Stimulated activated CD8-positive, alpha-beta memory T cell treated with anti-CD3 and anti-CD28 coated beads, Interleukin-2, amount 100 ng/mL, for 1 hour (primary cell): ENCODE data around the gene LAMA5.

Experiments used
- DNase-seq, 2 donors: peaks; one replicate each; pipeline ENCODE4 v3.0.0-alpha.2; 2020; ENCODE audit warnings: low read depth in 2 of 2

Gene LAMA5

GRCh38 chr20:62287759-62288534 is 79.2 kb downstream of the LAMA5 start:
- DNase-seq = no peak

- DNase-seq = no peak
Measured at GRCh38 chr20:62287129-62287528, 80.0 kb downstream of the LAMA5 start.

GRCh38 chr20:62286493-62287064 is 80.5 kb downstream of the LAMA5 start:
- DNase-seq = no peak

- no peak for DNase-seq
Measured at GRCh38 chr20:62285722-62286121, 81.4 kb downstream of the LAMA5 start.

- DNase-seq = no peak
Measured at GRCh38 chr20:62285151-62285550, 82.0 kb downstream of the LAMA5 start.

GRCh38 chr20:62284448-62284847 is 82.7 kb downstream of the LAMA5 start:
- DNase-seq = no peak

GRCh38 chr20:62282877-62283503 is 84.1 kb downstream of the LAMA5 start:
- DNase-seq = no peak

- no peak for DNase-seq
Measured at GRCh38 chr20:62282103-62282502, 85.0 kb downstream of the LAMA5 start.

GRCh38 chr20:62281161-62281933 is 85.8 kb downstream of the LAMA5 start:
- no peak for DNase-seq

- no peak for DNase-seq
Measured at GRCh38 chr20:62280303-62280702, 86.8 kb downstream of the LAMA5 start.

- DNase-seq = no peak
Measured at GRCh38 chr20:62277253-62277652, 89.9 kb downstream of the LAMA5 start.

GRCh38 chr20:62276439-62276838 is 90.7 kb downstream of the LAMA5 start:
- DNase-seq = no peak

GRCh38 chr20:62275219-62275618 is 91.9 kb downstream of the LAMA5 start:
- no peak for DNase-seq

GRCh38 chr20:62274332-62274950 is 92.7 kb downstream of the LAMA5 start:
- no peak for DNase-seq

- no peak for DNase-seq
Measured at GRCh38 chr20:62273416-62273815, 93.7 kb downstream of the LAMA5 start.

GRCh38 chr20:62272200-62272599 is 94.9 kb downstream of the LAMA5 start:
- no peak for DNase-seq

GRCh38 chr20:62269871-62270270 is 97.2 kb downstream of the LAMA5 start:
- no peak for DNase-seq

- DNase-seq = no peak
Measured at GRCh38 chr20:62269378-62269777, 97.7 kb downstream of the LAMA5 start.

- no peak for DNase-seq
Measured at GRCh38 chr20:62268228-62268900, 98.7 kb downstream of the LAMA5 start.

- no peak for DNase-seq
Measured at GRCh38 chr20:62267543-62267942, 99.6 kb downstream of the LAMA5 start.

- DNase-seq = no peak
Measured at GRCh38 chr20:62266851-62267250, 100.3 kb downstream of the LAMA5 start.
